GM18867 (cell line): ENCODE data around the gene MAB21L2.
A peak's percentile ranks its signal among the peaks of the same experiment; 100 is the strongest.
"Not testable (repeated sequence)": the region's sequence is repeated elsewhere in the genome, so short reads cannot be mapped to it uniquely, and the experiment has no call there.

Experiments
- ATAC-seq: cut with Tn5 transposase; IDR thresholded peaks from one replicate; pipeline ENCODE4 v1.9.1; 2021; ENCODE audit warnings: mild to moderate bottlenecking, moderate library complexity; ENCODE audit not compliant: unreplicated experiment

Gene MAB21L2

DNA sequence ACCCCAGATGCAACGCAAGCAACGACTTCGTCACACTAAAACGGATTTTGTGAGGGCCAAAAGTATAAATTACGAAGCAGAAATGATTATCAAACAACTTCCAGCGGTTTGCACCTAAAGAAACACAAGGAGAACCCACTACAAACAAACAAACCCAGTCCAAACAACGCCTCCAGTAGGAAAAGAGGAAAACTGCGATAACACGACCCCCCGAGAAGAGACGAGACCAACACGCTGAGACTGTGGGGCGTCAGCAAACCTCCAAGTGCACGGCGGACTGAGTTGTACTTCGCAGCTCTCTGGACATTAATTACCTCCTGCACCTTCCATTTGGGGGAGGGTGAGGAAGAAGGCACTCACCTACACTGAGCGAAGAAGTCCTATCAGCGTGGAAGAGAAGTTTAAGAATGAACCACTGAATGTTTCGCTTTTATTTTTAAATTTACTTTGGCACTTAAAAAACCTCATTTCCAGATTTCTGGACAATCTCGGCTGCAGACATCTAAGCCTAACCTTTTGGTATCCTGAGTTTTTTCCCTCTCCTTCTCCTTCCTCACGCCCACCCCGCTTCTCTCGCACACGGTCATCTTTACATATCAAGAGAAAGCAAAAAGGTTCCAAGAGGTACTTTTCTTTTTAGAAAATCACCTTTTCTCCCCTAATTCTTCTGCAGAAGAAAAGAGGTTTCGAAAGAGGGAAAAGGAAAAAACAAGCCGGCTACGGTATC lies at the start of gene MAB21L2:
Gene MAB21L2, plus strand, starts transcription at position 6 of the 727 bp plus-strand sequence. CDS start 879 bp downstream, outside the sequence.
- no peak for ATAC-seq

DNA sequence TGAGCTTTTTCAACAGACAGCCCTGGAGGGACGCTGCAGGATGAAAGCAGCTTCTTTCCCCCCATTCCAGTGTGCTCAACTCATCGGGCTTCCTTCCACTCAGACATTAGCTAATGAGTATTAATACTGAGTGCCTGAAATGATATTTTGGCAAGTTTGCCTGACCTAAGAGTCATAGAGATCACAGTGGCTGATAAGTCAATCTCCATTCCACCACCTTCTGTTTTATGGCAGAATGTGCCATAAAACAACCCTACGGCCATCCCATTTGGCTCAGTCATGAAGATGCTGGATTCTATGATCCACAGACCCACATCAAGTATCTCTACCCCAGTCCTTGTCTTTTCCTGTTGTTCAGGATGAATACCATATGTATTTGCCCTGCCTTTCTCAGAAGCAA lies 48.3 kb upstream of the MAB21L2 start:
- no peak for ATAC-seq

DNA sequence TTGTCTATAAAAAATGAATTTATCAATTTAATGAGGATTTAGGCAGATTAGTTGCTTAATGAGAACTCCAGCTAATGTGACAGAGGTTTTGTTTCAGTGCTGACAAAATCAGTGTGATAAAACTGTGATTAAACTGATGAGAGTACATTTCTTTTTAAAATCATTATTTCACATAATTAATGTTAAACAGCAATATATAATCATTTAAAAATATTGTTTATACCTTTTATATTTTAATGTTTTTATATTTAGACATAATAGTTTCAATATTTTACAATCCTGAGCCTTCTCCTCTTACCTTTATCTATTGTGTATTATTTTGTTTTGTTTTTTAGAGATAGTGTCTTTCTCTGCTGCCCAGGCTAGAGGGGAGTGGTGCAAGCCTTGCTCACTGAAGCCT lies 47.1 kb upstream of the MAB21L2 start:
- no peak for ATAC-seq

DNA sequence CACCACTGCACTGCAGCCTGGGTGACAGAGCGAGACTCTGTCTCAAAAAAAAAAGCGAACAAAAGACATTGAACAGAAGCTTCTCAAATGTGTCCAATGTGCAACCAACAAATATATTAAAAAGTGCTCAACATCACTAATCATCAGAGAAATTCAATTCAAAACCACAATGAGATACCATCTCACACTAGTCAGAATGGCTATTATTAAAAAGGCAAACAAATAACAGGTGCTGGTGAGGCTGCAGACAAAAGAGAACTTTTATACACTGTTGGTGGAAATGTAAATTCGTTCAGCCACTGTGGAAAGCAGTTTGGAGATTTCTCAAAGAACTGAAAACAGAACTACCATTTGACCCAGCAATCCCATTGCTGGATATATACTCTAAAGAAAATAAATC lies 44.0 kb upstream of the MAB21L2 start:
- not testable (repeated sequence) for ATAC-seq

DNA sequence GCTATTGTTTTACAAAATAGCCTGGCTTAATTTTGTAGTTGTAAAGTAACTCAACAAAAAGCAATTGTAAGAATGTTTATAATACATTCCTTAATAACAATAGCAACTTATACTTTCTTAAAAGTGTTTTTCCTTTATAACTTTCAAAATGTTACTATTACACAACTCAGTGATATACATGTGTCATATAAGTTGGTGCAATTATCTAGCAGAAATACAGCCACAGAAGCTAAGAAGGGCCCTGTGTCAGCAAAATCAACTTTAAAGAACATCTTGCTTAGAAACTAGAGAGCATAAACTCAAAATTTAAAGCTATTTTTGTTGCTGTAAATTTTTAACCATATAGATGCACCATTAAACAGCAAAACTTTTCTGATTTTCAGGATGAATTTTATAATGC lies 41.4 kb upstream of the MAB21L2 start:
- ATAC-seq: no peak

DNA sequence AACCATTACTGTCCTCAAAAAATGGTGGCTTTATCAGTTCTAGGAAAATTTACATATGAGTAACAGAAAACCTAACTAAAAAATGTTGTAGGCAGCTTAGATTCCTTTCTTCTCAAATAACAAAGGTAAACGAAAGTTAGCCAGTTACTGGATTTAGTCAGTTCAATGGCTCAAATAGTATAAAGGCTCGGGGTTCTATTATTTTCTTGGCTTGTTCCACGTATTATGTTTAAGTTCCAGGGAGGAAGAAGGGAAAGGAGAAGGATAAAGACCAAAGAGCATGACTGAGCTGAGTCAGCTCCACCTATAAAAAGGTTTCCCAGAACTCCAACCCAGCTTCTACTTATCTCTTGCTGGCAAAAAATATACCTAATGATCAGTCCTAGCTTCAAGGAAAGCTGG lies 41.0 kb upstream of the MAB21L2 start:
- ATAC-seq: no peak

DNA sequence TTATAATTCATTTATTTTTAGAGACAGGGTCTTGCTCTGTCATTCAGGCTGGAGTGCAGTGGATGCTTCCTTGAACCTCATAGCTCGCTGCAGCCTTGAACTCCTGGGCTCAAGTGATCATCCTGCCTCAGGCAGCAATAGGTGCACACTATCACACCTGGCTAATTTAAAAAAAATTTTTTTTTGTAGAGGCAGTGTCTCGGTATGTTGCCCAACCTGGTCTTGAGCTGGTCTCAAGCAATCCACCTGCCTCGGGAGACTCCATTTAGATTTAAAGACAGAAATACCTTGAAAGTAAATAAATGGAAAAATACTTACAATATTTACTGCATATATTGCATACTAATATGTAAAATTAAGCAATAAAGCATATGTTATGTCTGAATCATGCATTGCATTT lies 40.3 kb upstream of the MAB21L2 start:
- ATAC-seq: no peak

DNA sequence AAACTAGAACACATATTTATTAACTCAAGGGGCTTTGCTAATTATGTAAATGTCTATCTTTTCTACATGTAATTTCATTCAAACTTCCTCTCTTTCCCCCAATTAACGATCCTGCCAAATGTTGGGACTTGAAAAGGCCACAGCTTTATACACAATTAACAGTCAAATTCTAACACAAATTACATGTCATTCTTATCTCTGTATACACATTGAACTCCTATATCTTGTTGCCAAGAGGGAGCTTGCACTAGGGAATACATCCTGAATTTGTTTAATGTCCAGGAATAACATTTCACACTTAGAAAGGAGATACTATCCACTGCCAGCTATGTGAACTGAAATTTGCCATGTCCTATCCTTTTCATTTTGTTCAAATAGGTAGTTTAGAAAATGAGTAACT lies 38.9 kb upstream of the MAB21L2 start:
- ATAC-seq: no peak

DNA sequence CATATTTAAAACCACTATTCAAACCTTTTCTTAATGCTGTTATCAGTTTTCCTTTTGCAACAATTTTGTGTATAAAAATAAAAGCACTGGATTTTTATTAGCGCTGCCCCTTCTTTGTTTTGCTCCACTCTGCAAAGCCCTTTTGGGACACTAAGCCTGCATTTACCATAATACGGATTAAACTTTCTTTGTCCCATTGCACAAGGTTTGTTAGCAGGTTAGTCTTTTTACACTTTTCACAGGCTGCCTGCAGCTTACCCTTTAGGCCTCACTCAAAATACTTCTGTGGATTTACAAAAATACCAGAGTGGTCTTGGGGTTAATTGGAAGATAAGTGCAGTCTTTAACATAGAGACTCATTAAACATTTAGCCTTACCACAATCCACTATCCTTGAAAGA lies 35.7 kb upstream of the MAB21L2 start:
- no peak for ATAC-seq

DNA sequence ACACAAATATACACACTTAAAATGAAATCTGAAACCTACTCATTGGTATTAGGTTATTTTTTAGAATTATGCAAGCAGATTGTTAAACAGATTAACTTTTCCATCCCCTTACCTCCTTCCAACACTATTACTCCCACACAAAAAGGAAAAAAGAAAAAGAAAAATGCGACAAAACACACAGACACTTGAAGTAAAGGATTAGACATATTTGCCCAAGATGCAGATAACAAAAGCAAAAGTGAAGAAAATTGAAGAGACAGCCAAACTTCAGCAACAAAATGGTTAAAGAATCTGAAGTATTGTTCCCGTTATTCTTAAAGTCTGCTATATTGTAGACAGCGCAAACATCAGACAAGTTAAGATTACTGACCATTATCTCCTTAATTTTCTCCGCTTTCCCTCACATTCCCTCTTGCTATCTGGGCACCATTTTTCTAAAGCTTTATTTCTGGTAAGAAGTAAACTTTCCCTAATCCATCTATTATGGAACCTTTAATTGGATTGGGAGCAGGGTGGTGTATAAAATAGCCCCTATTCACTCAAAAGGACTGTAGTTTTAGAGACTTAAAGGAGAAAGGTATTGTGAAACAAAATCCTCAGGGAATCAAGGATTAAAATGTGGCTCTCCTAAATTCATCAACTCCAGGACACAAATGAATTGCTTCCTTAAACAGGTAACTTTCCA lies 34.7 kb upstream of the MAB21L2 start:
- no peak for ATAC-seq

DNA sequence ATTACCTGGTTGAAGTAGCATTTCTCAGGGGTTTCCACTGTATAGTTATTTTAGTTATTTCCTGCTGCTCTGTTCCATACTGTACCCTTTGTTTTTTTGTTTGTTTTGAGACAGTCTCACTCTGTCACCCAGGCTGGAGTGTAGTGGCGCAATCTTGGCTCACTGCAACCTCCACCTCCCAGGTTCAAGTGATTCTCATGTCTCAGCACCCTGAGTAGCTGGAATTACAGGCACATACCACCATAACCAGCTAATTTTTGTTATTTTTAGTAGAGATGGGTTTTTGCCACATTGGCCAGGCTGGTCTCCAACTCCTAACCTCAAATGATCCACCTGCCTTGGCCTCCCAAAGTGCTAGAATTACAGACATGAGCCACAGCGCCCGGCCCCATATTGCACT lies 24.1 kb upstream of the MAB21L2 start:
- not testable (repeated sequence) for ATAC-seq

DNA sequence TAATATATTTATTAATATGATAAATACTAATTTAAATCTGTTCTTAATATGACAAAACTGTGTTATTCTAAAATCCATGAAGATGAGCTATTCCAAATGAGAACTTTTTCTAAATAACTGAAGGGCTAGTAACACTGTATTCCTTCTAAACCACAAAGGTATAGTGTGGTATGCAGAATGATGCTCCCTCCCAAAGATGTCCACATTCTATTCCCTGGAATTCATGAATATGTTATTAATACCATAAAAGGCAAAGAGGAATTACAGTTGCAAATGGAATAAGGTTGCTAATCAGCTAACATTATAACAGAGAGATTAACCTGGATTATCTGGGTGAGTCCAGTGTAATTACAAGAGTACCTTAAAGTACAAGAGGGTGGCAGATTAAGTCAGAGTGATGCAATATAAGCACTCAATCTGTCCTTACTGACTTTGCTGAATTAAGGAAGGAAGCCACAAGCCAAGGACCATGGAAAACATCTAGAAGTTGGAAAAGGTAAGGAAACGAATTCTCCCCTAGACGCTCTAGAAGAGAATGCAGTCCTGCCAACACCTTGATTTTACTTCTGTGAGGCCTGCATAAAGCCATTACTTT lies 20.7 kb upstream of the MAB21L2 start:
- ATAC-seq: no peak

DNA sequence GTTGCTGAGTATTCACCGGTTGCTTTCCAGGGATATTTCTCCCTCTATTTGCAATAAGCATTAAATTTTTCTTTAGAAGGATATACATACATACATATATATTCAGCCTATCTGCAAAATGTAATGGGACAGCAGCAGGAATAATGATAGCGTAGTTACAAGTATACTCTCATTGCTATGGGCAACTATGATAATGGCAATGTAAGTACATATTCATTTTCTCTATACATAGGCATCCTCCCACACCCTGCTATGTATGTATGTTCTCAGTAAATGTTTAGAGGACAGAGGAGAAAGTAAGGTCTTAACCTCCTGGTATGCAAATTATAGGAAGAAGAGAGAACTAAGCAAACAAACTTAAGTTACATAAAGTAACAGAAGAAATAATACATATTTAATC lies 19.7 kb upstream of the MAB21L2 start:
- ATAC-seq: no peak

DNA sequence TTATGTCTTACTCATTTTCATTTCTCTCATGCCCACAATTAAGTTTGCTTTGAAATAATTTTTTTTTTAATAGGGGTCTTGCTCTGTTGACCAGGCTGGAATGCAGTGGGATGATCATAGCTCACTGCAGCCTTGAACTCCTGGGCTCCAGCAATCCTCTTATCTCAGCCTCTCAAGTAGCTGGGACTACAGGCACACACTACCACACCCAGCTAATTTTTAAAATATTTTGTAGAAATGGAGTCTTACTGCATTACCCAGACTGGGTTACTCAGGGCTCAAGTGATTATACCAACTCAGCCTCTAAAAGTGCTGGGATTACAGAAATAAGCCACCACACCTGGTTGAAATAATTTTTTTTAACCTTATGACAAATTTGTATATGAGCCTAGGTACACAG lies 19.2 kb upstream of the MAB21L2 start:
- ATAC-seq: no peak

DNA sequence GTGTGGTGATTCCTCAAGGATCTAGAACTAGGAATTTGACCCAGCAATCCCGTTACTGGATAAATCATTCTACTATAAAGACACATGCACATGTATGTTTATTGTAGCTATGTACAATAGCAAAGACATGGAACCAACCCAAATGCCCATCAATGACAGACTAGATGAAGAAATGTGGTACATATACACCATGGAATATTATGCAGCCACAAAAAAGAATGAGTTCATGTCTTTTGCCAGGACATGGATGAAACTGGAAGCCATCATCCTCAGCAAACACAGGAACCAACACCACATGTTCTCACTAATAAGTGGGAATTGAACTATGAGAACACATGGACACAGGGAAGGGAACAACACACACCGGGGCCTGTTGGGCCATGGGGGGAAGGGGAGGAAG lies 17.0 kb upstream of the MAB21L2 start:
- ATAC-seq: not testable (repeated sequence)

DNA sequence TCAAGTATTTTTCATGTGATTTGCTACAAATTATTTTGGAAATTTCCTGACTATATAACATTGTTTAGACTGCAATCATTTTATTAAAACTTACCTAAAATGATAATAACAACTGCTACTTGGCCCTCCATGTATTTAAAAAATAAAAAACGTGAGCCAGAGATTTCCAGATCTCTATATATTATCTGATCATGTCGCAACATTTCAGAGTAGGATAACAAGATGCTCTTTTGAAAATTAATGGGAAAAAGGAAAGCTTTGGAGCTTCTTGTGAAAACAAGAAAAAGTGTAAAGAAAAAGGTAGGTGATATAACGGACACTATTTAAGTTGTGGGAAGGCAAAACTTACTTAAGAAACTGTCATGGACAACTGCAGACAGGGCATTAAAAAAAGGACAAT lies 14.9 kb upstream of the MAB21L2 start:
- no peak for ATAC-seq

DNA sequence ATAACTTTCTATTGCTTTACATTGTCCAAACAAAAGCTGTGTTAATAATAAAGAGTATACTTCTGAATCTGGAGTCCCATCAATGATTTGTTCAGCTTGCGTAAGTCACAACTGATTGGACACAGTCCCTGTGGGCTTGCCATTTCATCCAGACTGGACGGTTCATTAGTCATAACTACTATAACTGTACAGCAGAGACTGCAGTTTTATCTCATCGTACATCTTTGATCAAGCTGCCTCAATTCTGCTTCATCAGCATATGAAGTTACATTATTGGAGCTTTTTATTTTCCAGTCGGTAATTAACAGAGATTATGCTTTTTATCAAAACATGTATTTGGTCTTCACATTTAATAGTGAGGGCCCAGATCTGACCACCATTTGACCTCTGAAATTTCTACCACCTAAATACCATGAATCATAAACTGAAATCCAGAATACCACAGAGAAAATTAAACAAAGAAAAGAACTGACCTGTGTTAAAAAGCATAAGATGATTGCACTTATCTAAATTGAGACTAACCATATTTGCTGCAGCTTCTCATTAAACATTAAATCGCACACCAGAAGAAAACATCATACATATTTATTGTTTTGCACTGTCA lies 12.5 kb upstream of the MAB21L2 start:
- ATAC-seq: no peak

DNA sequence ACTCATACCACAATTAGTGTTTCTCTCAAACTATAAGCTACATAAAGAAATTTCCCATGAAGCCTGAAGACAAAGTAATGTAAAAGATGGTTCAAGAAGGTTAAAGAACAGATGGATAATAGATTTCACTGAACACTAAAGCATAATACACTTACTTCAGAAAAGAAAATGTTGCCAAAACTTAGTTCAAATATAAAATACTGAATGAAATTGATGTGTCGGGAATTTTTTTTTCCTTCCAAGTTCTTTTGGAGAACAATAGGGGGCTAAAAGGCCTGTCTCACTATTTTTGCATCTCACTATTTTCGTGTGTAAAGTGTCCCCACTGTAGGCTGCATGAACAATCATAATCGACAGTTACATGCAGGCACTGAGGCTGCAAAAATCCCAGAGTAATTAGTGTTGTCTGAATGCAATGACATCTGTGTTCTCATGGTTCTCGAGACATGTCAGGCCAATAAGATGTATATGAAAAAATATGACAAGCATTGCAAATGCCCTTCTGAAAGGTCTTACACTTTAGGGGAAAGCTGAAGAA lies 11.9 kb upstream of the MAB21L2 start:
- no peak for ATAC-seq

DNA sequence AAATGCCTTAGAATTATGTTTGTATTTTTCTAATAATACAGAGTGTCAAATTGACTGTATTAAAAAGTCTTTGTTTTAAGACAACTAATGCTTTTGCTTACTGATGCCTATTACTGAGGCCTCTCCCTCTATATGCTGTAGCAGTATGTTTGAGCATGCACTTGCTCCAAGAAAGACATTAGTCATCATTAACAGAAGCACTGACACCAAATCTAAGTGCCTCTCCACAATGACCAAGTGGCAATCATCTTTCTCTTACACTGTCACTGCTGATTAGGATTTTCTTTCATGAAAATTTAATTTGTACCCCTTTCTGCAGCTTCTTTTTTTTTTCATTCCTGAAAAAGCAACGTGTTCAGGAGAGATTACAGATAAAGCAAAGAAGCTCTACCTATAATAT lies 11.1 kb upstream of the MAB21L2 start:
- no peak for ATAC-seq

DNA sequence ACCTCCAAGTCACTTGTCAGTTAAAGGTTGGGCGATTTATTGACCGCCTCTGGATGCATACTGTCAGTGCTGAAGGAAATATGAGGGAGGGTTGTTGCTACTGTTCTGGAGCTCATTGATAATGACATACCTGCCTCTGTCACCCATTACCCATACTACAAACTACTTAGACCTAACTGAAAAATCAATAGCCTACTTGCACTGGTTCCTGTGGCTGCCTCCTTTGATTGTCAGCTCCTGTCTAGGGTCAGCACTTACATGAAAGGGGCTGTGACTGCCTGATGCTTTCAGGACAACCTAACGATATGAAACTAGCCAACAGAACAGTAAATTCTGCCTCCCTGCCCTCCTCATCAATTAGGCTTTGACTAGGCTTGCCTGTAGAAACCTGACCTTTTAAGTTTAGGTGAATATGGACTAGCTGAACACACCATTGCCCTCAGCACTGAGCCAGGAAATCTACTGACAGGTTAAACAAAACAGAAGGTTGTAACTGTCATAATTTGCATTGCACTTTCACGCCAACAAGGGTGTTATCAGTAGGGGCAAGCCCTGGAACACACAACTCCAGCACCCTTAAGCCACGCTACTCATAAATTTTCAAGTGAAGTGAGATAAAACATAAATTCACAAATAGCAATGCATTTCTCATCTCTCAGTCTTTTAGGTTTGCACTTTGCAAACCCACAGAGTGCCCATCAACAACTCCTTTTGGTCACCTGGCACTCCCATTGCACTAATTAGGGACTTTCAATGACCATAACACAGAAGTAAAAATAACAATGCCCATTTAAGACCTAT lies 9.0 kb upstream of the MAB21L2 start:
- ATAC-seq: peak; percentile 95

DNA sequence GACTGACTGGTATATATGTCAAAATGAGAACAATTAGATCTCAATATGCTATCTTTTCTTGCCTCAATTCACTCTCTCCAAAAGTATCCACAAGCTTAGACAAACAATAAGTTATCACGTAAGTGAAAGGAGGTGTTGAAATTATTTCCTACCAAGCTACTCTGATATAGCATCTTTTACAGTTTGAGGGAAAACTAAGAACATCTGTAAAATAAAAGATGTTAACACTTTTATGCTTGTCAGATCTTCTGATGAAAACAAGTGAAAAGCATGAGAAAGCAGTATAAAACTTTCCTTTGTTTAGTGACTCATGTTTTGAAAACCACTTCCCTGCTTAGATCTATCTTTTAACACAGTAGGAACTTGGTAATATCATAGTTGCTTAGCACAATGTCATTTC lies 8.4 kb upstream of the MAB21L2 start:
- peak; percentile 18 for ATAC-seq
